Measurements from ENCODE around the gene SETX.
A peak's percentile ranks its signal among the peaks of the same experiment; 100 is the strongest.

The SETX gene

DNA sequence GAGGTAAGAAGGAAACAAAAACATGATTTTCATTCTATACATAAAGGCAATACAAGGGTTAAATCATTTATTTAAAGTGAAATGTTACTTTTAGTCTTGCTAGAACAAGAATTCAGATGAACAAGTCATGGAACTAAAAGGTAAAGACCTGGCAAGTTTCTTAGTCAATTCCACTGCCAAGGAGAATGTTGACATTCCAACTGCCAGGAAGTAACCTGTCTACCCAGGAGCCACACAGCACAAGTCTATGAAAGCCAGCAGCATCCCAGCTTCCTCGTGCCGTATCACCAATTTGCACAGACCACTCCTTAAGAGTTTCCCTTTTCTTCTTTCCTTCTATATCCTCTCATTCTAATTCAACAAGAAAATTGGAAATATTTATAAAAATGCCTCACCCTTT lies 79.9 kb downstream of the SETX start:
- DNase-seq, result no peak

- peak; percentile 28 for DNase-seq
Measured at GRCh38 chr9:132269704-132270516, 84.9 kb downstream of the SETX start.

GRCh38 chr9:132268725-132269352 lies 85.9 kb downstream of the SETX start:
- DNase-seq, result peak; percentile 50

GRCh38 chr9:132267660-132268059 lies 87.1 kb downstream of the SETX start:
- no peak for DNase-seq

- no peak for DNase-seq
Measured at GRCh38 chr9:132266017-132266416, 88.8 kb downstream of the SETX start.

DNA sequence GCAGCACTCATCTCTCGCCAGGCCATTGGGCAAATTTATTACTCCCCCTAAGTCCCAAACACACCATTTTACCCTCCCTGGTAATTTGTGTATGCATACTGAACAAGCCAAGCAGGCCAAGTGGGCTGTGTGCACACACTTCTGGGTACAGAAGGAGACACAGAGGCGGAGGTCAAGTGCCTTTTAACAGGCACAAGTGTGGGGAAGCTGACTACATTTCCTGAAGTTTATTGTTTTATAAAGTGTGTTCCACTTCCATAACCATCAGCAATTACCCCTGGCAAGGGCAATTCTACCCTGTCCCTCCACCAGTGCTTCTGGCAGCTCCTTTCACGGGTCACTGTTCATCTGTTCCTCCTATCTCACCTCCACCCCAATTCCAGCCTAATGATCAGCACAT lies 93.9 kb downstream of the SETX start:
- no peak for DNase-seq

DNA sequence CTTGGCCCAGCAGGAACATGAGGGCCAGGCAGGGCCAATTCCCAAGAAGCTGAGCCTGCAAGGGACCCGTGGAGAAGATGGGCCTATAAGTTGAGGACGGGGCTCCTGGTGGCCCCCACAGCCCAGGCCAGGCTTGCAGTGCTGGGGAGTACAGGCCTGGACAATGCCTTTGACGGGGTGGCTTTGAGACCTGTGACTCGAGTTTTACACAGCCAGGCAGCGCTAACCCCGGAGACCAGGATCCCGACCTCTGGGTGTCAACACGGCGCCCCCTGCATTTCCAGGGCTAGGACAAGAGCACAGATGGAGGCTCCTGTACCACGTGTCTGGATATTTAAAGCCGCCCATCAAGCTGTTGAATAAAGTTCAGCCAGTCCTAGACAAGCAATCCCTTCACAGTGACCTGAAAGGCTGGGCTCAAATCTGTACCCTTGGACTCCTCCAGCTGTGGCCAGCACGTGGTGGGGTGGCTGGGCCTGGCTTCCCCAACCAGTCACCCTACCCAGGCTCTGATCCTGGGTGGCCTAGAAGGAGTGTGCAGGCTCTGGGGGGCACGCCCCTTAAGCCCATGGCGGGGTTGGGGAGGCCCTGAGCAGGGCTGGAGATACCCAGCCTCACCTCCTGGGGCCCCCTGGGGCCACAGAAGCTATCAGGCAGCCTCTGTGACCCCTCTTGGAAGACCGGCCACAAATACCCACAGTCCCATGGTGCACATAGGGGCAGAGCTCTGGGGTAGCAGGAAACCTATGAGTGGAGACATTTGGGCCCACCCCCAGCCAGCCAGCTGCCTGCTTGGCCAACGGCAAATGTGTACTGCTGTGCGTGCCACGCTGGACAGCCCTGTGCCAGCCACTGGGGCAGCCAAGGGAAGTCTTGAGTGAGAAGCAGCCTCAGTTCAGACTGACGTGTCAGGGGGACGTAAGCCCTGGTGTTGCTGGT lies 104.2 kb downstream of the SETX start:
- DNase-seq, result no peak

DNA sequence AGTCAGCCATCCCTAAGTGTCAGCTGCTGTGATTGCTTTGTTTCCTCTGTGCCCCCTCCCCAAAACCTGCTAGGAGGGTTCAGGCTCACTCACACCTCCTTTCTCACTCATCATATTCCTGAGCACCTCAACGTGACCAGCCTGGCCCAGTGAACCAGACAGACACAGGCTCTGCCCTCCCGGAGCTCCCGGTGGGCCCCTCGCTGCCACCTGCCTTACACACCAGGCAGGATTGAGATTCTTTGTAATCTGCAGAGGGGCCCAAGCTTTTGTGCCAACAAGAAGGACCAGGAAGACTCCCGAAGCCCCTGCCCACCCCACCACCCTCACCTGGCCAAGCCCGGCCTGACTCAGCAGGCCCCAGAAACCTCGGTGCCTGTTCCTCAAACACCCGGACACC lies 105.1 kb downstream of the SETX start:
- no peak for DNase-seq

DNA sequence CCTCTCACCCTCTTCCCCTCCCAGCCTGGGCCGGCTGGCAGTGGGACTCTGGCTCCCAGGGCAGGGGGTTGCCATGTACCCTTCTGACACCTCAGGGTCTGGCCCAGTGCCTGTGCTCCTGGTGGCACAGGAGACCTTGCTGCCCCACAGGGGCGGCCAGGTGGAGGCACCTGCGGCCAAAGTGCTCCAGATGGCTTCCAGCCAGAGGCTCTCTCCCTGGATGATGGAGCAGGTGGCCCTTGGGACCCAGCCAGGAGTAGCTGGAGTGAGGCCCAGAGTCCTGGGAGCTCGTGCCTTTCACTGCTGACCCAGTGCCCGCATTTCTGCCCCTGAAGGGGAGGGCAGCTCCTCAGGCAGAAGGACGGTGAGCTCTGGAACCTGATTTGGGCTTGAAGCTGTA lies 105.7 kb downstream of the SETX start:
- no peak for DNase-seq

GRCh38 chr9:132247942-132248341 lies 106.8 kb downstream of the SETX start:
- DNase-seq, result no peak

- no peak for DNase-seq
Measured at GRCh38 chr9:132245465-132245864, 109.3 kb downstream of the SETX start.

DNA sequence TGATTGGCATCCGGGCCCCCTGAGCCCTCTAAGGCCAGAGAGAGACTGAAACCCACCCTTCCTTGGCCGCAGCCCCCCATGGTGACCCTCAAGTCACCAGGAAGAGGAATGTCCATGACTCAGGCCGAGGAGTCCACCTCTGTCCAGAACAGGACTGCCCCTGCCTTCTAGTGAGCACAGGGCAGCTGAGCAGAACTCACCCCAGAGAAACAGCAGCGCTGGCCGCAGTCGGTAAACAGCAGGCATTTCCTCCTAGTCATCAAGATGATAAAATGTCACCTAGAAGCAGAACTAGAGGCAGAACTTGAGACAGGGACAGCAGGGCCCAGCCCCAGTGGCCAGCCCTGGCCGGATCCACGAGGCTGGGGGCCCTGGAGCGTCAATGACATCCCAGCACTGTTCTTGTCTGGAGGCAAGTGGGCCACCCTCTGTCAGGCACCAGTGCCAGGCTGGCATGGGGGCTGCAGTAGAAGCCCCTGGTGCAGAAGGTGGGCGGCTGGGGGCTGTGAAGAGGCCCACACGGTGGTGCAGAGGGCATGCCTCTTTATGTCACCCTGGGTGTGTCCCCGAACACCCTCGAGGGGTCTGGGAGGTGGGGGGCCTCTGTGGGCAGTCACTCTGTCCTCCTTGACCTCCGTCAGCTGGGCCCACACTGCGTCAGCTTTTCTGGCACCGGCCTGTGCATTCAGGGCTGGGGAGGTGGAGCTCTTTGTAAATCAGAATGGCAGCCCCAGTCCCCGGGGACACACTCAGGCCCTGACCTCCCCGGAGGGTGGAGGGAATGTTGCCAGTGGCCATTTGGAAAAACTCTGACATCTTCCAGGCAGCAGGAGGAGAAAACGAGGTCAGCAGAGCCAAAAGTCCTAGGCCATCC lies 110.0 kb downstream of the SETX start:
- DNase-seq, result no peak

DNA sequence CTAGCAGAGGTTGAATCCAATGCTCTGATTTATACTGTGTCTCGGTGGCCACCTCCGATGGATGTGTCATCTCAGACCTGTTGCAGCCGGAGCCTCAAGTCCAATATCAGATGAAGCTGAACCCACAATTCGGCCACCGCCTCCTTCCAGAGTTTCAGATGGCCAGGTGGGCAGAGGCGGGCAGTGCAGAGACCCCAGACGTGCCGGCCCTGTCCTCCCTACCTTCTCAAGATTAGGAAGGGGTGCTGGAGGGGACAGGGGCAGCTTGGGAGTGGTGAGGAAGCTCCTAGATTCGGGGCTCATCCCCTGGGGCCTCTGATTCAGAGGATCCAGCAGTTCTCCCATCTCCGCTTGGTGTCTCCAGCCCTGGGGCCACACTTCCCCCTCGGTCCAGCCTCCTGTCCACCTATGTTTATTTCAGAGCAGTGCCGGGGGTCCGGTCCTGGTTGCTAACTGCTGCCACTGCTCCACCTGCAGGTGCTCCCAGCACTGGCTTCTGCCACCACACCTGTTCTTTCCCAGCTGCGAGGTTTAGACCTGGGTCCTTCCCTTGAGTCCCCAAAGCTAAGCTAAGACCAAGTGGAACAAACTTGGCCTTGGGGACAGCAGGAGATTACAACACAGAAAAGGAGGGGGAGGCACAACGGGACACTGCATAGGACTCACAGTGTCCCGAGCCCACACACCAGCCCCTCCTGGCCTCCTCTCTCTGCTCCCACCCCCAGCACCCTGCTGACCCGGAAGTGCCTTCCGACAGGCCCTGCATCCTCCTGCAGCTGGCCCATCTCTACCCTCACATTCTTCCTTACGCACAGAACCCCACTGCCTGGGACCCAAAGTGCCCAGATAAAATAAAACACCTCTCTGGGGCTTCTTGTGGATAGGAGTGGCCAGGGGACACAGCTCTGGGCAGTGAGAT lies 111.4 kb downstream of the SETX start:
- no peak for DNase-seq

DNA sequence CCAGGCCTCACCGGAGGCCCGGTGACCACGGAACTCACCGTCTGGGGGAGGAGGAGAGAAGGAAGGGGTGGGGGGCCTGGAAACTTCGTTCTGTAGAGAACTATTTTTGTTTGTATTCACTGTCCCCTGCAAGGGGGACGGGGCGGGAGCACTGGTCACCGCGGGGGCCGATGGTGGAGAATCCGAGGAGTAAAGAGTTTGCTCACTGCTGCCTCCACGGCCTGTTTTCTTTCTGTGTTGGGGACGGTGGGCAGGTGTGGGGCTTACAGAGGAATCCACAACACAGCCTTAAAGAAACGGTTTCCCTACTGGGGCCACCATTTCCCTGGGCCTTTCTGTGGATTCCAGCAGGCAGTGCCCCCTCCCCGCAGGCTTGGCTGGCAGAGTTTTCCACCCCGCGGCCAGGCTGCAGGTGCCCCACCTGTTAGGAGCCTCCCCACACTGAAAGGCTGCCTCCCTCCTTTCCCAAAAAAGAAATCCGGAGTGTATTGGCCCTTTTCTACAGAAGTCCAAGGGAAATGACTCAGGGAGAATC lies 112.1 kb downstream of the SETX start:
- DNase-seq, result no peak

DNA sequence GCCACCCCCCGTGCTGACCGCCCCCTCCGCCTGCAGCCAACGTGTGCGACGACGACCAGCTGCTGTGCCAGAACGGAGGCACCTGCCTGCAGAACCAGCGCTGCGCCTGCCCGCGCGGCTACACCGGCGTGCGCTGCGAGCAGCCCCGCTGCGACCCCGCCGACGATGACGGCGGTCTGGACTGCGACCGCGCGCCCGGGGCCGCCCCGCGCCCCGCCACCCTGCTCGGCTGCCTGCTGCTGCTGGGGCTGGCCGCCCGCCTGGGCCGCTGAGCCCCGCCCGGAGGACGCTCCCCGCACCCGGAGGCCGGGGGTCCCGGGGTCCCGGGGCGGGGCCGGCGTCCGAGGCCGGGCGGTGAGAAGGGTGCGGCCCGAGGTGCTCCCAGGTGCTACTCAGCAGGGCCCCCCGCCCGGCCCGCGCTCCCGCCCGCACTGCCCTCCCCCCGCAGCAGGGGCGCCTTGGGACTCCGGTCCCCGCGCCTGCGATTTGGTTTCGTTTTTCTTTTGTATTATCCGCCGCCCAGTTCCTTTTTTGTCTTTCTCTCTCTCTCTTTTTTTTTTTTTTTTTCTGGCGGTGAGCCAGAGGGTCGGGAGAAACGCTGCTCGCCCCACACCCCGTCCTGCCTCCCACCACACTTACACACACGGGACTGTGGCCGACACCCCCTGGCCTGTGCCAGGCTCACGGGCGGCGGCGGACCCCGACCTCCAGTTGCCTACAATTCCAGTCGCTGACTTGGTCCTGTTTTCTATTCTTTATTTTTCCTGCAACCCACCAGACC lies 112.8 kb downstream of the SETX start:
- peak; percentile 39 for DNase-seq

DNA sequence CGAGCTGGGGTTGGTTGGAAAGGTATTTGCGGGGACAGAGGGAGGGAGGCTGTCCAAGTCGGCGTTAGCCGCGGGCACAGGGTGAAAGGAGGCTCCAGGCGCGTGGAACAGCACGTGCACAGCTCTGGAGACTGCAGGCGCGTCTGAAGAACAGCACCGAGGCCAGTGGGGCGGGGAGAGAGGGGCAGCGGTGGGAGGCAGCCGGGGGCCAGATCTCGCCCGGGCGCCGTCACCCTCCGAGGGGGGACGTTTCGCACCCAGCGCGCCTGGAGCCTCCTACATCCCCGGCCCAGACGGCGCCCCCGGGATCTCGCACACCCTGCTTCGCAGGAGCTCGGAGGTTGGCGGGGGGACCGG lies 113.3 kb downstream of the SETX start:
- no peak for DNase-seq

DNA sequence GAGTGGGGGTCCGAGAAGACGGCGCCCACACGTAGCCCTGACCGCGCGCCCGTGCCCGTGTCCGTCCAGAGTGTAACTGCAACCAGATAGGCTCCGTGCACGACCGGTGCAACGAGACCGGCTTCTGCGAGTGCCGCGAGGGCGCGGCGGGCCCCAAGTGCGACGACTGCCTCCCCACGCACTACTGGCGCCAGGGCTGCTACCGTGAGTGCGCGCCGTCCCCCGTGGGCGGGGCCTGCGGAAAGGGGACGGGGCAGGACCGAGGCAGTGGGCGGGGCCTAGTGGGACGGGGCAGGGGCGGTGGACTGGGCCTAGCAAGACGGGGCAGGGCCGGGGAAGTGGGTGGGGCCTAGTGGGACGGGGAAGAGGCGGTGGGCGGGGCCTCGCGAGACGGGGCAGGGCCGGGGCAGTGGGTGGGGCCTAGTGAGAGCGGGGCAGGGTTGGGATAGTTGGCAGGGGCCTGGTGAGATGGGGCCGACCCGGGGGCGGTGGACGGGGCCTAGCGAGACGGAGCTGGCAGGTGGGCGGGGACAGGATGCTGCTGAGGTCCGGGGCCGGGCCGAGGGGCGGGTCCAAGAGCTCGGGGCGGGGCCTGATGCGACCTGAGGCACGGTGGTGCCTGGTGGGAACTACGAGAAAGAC lies 113.8 kb downstream of the SETX start:
- peak; percentile 99 for DNase-seq

DNA sequence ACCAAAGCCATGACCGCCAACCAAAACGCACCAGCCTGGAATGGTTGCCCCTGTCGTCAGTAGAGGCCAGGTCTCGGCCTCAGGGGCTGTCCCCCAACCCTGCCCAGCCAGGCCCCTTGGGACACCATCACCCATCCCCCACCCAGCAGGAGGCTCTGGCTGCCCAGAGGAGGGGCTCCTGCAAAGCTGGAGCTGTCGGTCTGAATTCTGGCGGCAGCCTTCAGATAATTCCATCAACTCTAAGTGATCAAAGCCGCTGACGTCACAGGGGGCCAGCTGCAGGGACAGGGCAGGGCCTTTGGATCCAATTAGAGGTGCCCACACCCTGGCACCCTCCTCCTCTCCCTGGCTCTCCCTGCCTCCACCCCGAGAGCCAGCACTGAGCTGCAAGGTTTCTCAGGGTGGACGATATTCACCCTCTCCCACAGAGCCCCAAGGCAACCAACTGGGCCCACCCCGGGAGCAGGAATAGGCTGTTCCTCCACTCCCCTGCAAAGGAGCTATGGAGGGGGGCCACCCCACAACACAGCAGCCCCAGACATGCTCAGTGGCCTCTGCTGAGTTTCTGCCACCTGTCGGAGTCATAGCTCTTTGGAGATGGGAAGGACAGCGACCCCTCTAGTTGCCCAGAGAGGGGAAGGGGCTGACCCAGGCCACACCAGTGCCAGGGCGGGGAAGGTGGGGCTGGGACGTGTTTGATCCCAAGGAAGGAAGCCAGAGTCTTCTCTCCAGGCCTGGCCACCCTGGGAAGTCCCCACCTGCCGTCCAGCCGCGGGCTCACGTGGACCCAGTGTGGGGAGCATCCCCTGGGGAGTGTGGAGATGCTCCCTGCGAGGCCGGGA lies 114.6 kb downstream of the SETX start:
- no peak for DNase-seq

DNA sequence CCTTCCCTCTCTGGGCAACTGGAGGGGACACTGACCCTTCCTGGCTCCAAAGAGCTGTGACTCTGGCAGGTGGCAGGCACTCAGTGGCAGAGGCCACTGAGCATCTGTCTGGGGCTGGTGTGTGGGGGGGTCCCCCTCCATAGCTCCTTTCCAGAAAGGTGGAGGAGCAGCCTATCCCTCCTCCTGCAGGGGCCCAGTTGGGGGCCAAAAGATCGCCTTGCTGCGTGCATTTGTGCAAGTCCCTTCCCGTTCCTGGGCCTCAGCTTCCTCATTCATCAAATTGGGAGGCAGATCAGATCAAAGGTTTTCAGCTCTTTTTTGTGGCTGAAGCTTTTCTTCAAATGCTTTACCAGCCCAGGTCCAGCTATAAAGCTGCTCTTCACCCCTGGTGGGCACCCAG lies 115.3 kb downstream of the SETX start:
- no peak for DNase-seq

Data from activated T-cell treated with anti-CD3 and anti-CD28 coated beads for 4 hours (primary cell).